Hematopoietic multipotent progenitor cell treated with erythropoietin and hydrocortisone succinate and interleukin-3 and kit ligand, for 15 days (in vitro differentiated cells): ENCODE measurements around the gene RMC1.
"Not testable (repeated sequence)": the region's sequence is repeated elsewhere in the genome, so short reads cannot be mapped to it uniquely, and the experiment has no call there.

Experiments
- DNase-seq: peaks from one replicate; pipeline ENCODE4 v3.0.0-alpha.2; 2015; ENCODE audit warnings: low spot score

RMC1 gene

DNA sequence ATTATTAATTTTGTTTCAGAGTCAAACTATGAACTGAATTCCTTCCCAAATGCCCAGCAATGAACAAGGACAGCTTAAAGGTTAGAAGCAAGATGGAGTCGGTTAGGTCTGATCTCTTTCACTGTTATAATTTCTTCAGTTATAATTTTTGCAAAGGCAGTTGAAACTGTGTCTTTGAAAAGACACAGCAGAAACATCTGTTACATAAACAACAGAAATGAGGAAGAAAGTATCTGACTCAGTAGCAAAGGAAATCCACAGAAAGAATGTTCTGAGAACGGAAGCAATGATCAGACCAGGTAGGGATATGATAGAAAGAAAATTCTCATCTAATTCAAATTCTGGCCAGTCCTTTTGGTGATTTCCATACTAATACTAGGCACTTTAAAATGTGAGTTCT is 5.2 kb upstream of the RMC1 start:
- DNase-seq, result no peak

GRCh38 chr18:23498877-23499276 is 4.4 kb upstream of the RMC1 start:
- DNase-seq, result peak; percentile 88

DNA sequence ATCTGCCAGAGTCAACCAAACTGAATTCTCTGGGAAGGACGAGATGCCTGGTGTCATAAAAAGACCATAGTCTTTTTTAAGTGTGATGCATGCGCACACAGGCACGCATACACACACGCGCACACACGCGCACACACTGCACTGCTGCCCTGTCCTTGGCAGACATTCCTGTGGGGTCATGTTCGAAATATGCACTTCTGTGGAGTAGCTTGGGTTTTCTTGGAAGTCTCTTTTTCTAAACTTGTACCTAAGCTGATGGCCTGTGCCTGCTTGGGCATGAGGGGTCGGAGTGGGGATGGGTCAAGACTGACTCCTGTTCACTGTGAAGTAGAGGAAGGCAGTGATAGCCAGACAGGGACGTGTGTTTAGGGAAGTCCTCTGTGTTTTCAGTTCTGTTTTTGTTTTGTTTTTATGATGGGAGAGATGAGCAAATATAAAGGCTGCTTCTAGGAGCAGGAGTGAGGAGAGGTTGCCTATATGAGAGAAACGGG is 4.0 kb upstream of the RMC1 start:
- no peak for DNase-seq

DNA sequence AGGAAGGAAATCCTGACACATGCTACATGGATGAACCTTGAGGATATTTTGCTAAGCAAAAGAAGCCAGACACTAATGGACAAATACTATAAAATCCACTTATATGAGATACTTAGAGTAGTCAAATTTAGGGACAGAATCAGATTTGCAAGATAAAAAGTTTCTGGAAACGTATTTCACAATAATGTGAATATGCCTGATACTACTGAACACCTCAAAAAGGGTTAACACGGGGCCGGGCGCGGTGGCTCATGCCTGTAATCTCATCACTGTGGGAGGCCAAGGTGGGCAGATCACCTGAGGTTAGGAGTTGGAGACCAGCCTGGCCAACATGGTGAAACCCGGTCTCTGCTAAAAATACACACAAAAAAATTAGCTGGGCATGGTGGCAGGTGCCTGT is 1.7 kb upstream of the RMC1 start:
- DNase-seq, result no peak

DNA sequence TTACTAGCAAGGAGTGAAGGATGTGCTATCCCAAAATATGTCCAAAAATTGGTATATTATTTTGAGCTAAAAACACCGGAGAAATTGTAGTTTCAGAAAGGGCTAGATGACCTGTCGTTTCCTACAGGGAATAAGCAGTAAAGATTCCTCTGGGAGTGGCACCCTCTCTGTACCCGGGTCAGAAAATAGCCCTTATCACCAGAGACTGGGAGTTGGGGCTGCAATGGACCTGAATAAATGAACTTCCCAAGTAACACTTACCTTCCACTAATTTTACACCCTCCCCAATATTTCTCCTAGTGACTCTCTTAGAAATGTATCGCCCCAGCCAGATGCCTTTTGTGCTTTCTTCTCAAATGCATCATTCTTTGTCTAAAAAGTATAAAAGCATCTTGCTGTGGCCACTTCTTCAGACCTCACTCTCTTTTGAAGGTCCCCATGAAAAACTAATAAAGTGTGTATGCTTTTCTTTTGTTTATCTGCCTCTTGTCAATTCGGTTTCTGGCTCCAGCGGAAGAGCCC is 734 bp upstream of the RMC1 start:
- no peak for DNase-seq

- DNase-seq, result no peak
These were observed 643 bp downstream of the RMC1 start for GRCh38 chr18:23503963-23504344.

DNA sequence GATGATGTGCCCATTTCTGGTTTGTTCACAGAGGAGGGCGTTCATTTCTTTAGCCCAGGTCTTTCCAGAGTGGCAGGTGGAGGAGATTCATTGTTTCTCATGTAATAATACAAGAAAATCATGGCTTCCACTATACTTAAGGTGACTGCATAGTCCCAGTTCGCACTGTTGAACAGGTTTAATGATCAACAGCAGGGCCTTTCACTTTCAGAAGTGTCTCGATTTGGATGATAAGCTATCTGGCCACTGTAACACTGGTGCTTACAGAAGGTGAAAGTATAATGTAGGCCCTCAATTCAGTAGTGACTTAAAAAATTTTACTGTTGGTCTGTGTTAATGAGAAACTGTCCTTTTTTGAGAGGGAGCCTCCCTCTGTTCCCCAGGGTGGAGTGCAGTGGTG is 1.4 kb downstream of the RMC1 start:
- DNase-seq, result no peak

DNA sequence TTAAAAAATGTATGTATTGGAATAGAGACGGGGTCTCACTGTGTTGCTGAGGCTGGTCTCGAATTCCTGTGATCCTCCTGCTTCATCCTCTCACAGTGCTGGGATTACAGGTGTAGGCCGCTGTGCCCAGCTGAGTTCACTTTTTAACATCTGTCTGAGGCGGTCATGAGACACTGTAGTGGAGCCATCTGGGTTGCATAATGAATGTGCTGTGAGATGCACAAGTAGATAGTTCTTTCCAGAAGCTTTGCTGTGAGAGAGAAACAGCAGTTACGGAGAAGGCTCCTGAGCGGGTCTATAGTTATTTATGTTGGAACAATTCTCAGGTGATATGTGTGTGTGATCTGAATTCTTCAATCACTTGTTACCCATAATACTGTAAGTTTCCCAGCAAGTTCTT is 3.1 kb downstream of the RMC1 start:
- no peak for DNase-seq

GRCh38 chr18:23510923-23511322 is 7.6 kb downstream of the RMC1 start:
- not testable (repeated sequence) for DNase-seq

DNA sequence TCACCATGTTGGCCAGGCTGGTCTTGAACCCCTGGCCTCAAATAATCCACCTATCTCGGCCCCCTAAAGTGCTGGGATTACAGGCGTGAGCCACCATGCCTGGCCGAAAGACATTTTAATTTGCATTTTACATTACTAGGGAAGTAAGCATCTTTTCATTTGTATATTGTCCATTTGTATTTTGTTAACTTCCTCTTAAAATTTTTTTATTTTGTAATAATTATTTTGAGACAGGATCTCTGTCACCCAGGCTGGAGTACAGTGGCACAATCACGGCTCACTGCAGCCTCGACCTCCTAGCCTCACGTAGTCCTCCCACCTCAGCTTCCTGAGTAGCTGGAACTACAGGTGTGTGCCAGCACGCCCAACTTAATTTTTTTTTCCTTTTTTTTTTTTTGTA is 8.9 kb downstream of the RMC1 start:
- not testable (repeated sequence) for DNase-seq

GRCh38 chr18:23512641-23513040 is 9.3 kb downstream of the RMC1 start:
- no peak for DNase-seq

DNA sequence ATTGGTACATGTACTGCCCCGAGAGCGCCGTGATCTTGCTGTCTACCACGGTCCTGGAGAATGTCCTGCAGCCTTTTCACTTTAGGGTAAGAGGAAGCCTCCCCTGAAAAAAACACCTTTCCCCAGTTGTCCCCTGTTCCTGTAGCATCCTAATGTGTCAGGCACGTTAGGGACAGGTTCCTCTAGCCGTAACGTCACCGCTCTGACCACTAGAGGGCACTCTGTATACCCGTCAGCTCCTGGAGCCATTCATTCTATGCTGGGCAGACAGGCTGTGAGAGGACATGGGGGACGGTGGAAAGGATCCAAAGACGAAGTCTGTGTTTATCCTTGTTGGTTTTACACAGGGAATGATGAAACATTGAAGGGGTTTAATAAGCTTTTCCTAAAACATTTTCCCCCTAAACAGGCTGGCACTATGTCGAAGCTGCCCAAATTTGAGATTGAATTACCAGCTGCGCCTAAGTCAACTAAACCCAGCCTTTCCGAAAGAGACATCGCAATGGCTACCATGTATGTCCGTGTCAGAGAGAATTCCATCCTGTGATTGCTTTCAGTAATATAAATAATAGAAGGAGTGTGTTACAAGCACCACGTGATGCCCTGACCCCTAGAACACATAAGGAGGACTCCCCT is 12.7 kb downstream of the RMC1 start:
- DNase-seq, result peak; percentile 86

DNA sequence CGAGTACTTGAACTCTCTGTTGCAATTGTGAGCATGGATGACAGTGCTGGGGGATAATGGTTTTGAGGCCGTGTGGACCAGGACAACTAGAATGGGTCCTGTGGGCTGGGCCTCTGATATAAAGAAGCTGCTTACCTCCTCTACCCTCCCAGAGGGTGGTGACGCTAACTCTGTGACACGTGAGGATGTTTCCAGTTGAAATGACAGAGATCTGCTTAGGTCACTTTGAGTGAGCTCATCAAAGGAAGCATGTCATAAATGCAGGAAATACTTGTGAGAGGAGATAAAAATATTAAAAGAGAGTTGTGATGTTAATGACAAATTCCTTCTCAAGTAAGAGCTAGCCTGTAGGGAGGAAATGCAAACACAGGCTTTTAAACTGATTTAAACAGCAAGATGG is 16.4 kb downstream of the RMC1 start:
- DNase-seq, result no peak

DNA sequence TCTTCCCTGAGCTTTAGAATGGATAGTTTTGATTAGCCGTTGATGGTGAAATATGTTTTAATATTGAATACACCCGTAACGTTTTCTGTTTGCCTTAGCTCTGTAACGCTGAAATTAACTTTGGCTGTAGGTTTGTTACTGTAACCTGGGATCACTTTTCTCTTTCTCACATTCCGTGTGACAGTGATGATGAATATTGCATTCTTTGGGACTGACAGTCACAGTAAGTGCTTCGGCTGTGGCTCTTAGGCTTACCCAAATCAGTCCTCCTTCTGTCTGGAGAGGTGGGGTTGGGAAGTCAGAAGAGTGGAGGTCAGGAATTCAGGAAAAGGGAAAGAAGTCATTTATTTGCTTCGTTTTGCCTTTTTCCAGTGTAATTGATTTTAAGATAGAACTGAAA is 18.0 kb downstream of the RMC1 start:
- no peak for DNase-seq

DNA sequence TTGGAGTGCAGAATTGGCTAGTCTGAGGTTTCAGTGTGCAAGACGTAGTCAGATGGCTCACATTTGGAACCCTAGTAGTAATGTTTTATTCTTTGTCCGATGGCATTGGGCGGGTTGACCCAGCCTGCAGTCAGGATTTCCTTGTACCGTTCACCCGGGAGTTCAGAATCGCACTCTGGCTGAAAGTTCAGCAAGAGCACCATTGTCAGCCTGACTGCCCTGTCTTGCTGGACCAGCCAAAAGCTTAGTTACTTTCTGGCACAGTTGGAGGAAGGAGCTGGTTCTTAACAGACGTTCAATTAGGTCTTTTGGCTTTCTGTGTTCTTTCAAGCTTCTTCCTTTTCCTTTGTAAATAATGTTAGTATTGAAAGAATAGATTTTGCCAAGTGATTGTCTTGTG is 18.6 kb downstream of the RMC1 start:
- DNase-seq, result no peak

DNA sequence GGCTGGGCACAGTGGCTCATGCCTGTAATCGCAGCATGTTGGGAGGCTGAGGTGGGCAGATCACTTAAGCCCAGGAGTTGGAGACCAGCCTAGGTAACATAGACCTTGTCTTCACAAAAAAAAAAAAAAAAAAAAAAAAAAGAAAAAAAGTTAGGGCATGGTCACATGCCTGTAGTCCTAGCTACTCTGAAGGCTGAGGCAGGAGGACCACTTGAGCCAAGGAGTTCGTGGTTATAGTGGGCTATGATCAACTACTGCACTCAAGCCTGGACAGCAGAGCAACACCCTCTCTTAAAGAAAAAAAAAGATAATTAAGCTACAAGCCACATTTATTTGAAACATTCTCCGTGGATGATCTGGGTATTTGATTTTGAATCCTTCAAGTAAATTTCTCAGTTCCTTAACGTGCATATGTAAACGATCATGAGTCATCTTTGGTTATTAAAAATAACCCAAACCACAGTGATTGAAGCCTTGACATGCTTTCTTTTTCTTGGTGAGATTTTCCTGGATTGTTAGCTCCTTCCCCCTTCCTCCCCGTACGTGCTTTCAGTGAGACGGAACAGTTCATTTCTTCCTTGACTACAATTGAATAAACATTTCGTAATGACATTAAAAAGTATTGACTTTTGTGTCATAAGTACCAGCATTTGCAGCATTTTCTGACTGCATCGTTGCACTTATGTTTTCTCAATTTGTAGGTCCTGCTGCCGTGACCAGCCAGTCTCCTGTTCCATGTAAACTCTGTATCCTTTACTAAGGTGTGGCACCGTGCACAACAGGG is 20.3 kb downstream of the RMC1 start:
- no peak for DNase-seq

- no peak for DNase-seq
These were observed 20.9 kb downstream of the RMC1 start for GRCh38 chr18:23524213-23524707.

DNA sequence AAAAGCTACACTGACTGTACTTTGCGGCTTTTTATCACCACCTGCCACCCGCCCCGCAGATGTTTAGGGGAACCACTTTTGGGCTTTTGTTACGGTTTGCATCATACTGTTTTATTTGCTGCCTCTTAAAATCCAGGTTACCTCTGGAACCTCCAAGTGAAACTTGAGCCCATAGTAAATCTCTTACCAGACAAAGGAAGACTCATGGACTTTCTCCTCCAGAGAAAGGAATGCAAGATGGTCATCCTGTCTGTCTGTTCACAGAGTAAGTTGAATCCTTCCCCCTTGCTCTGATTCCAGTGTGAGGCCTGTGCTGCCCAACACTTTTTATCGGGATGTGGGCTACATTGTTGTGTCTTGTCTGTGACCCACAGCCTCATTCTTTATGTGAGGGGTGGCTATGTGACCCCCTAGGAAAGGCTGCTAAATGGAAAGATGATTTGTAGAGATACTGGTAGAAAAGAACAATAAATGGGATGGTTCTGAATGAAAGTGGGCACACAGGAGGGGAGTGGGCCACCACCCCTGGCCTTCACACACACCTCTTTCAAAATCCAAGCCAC is 23.3 kb downstream of the RMC1 start:
- no peak for DNase-seq

GRCh38 chr18:23528580-23529472 is 25.5 kb downstream of the RMC1 start:
- DNase-seq, result no peak

DNA sequence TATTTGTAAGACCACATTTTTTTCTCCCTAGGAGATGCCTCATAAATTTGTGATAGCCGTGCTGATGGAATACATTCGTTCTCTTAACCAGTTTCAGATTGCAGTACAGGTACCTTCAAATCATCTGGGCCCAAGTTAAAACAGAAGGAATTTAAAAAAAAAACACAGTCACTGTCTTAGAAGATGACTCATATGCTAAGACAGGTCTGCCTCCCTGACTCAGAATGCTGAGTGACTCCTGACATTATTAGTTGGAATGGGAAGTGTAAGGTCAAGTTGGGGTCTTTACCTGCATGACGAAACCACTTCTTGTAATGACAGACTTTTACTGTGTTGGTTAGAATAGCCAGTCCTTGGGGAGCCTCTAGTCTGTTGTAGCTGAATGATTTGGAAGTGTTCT is 26.3 kb downstream of the RMC1 start:
- no peak for DNase-seq

- DNase-seq, result no peak
These were observed 26.9 kb downstream of the RMC1 start for GRCh38 chr18:23530195-23530594.

GRCh38 chr18:23531912-23532311 is 28.6 kb downstream of the RMC1 start:
- no peak for DNase-seq
